GM19468 (cell line): ENCODE results near the gene ZNF536.

Experiments used
- ATAC-seq: cut with Tn5 transposase; IDR thresholded peaks from one replicate; pipeline ENCODE4 v1.9.1; 2021; ENCODE audit warnings: mild to moderate bottlenecking, moderate library complexity, moderate number of reproducible peaks; ENCODE audit not compliant: unreplicated experiment; ENCODE audit errors: extremely low read depth

The ZNF536 gene

DNA sequence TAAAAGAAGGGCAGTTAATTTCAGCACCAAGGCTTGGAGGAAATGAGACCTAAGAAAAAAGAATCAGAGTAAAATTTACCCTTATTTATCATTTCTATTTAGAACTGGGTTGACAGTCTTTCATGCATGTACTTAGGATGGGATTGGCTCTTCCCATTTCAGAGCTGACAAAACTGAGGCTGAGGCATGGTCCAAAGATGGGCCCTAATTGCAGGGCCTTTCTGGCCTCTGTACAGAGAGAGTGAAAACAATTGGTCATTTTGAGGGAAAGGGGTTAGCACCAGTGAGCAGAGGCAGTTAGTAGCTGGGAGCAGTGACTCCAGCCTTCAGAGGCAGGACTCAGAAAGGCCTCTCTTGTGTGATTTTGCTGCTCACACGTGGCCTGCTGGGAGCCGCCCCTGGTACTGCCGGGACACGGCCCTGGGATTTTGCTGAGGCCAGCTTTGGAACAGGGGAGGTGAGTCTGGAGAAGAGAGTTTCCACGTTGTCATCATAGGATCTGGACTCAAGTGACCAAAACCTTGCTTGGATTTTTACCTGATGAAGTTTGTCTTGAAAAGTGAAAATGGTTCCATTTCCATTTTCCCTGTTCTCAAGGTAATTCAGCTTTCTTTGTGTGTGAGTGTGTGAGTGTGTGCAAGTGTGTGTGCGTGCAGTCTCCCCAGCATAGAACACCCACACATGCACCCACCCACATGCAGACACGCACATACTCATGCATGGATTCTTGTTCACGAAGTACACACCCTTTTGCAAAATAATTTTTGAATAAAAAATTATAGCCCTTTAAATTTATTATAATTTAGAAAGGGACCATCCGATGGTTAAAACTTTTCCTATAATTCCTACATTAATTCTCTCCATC, at the start of gene ZNF536:
Gene ZNF536, plus strand, starts transcription at position 425 of the 865 bp plus-strand sequence. CDS start 71,179 bp downstream, outside the sequence.
- ATAC-seq, result no peak

DNA sequence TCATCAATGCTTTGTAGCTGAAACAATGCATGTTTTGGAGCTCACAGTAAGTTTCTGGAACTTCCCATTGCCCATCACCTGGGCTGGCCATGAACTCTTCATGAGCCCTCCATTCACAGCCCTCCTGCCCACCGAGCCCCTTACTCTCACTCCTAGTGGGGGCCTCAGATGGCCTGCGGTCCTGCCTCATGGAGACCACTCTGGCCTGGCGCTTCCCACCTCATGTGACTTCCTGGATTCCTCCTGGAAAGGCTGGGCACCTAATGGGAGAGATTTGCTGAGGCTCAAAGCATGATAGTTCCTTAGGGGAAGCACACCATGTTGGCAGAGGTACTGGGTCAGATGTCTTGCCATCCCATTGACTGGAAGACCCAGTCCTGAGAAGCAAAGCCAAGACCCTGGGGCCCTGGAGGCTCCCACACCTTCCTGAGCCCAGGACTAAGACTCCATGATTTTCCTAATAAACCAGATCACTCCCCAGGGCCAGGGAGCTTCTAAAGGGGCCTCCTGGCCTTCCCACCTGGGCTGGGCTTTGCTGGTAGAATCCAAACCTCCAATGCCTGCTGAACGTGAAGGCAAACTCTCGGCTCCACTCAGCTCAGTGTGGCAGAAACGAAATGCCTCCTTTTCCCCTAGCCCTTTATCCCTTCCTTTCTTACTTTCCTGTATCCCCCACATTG, 49.4 kb upstream of the ZNF536 start:
- no peak for ATAC-seq

DNA sequence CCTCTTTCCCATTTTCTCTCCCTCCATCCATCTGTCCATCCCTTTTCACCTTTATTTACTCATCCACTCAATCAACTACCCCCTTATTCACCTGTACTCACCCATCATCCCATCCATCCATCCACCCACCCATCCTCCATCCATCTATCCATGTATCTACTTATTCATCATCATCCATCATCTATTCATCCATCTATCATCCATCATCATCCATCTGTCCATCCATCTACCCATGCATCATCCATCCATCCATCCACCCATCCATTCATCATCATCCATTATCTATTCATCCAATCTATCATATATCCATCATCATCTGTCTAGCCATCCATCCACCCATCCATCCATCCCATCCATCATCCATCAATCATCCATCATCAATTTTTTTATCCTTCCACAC, 48.3 kb upstream of the ZNF536 start:
- ATAC-seq, result no peak

DNA sequence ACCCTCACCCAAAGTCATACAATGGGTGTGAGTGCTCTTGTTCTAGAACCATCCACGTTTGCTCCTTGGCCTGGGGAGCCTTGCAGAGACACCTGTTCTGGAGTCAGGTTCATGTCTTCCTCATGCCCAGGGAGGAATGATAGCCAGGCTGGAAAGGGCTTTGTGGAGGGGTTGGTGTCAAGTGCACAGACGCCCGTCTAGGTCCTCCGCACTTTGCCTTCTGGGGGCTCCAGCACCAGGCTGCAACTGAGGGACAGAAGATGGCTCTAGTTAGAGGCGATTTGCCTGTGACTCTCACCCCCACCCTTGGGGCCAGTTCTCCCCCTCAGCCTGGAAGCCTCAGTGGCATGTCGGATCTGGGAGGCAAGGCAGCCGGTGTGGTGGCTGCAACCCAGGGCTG, 47.2 kb upstream of the ZNF536 start:
- no peak for ATAC-seq

DNA sequence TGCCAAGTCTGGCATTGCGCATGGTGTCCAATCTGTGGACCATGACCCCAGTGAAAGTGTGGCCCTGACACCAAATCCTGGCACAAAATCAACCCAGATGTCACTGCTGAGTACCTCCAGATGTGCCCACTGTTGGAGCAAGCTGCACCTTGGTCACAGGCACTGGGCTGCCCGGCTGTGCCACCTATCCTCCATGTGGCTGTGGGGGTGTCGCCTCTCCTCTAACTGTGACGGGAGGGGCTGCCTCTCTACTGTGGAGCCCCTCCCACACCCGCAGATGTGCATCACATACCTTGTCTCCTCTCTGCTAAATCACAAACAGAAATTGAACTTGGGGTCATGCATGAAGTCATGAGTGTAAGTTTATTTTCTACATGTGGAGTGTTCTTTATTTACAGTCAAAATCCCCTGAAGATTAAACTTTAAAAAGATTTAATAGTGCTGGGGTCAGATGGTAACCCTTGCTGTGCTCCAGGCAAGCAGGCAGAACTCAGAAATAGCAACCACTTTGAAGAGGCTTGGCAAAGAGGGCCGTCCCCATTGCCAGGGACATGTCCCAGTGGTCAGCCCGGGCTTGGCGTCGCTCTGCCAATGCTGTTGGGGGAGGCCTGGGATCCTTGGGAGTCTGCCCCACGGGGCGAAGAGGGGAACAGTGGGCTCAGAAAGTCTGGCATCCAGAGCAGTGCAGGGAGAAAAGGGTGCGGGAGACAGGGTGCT, 46.4 kb upstream of the ZNF536 start:
- ATAC-seq, result no peak

DNA sequence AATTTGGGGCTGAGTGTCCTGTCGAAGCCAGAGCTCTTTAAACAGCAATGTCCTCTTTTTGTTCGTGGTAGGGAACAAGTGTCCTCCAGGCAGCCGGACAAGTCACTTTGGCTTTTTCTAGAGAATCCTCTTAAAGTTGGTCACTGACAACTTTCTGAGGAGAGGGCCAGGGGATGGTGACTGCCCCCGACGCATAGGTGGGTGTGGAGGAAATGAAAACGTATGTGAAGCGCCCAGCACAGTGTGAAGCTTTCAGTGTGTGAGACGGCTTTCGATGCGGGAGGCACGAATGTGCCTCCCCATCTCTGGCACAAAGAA, 45.8 kb upstream of the ZNF536 start:
- no peak for ATAC-seq

DNA sequence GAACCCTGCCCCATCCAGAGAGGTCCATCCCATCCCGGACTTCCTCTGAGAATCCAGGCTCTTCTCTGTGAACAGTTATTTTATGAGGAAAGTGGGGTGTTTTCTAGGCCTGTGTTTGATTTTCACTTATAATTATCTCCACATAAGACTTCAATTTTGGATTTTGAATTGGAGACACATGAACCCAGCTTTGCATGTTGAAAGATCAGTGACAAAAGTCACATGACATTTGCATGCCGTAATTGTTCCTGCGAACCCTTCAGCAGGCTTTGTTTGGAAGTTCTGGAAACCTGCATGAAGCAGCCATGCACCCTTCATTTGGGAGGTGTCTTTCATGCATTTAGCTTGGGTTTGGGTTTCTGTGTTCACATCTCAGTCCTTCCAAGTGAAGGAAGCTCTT, 44.9 kb upstream of the ZNF536 start:
- no peak for ATAC-seq

DNA sequence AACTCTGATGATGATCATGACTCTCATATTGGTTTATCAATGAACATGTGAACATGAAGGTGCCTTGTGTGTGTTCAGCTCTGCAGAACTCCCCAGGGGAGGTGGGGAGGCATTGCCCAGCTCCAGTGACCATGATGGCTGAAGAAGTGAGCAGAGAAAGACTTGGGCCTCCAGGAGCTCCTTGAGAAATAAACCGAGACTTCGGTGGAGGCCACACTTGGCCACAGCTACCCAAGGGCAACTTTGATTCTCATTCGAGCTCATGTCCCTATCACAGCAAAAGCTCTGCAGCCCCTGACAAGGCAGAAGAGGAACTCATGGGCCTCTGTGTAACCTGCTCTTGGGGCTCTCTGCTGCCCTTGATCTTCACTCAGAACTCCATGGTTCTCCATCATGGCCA, 44.1 kb upstream of the ZNF536 start:
- no peak for ATAC-seq

DNA sequence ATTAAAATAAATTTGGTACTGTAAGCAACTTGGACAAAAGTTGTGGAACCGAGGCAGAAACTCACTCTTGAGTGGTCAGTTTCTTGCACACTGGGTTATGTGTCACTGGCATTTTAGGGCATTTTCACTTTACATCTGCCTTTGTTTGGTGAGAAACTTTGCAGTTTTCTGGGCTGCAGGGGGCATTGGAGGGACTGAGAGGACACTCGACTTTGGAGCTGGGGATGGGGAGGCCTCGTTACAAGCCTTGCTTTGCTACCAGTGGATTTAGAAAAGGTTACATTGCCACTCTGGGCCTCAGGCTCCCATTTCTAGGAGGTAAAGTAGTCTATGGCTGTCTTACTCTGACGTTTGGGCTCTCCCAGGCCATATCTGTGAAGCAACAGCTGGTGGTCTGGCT, 41.9 kb upstream of the ZNF536 start:
- ATAC-seq, result no peak

DNA sequence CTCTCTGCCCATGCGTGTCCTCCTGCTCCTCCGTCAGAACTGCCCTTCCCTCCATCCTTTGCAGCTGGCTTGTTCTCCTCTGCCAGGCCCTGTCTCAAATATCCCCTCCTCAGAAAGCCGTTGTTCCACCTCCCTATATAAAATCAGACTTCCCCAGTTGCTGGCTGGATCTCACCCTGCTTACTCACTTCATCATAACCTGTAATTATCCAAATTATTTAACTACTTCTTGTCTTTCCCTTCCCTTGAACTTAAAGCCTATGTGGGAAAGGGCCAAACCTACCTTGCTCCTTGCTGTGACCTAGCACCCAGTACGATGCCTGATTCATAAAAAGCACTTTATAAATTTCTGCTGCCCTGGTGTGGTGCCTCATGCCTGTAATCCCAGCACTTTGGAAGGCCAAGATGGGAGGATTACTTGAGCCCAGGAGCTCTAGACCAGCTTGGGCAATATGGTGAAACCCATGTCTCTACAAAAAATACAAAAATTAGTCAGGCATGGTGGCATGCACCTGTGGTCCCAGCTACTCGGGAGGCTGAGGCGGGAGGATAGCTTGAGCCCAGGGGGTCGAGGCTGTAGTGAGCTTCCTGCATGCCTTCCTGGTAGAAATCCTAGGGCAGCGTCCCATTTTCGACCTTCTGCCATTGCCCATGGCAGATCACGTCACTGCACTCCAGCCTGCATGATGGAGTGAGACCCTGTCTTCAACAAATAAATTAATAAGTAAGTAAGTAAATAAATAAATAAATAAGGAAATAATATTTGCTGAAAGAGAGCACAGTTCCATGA, 39.5 kb upstream of the ZNF536 start:
- ATAC-seq, result no peak

DNA sequence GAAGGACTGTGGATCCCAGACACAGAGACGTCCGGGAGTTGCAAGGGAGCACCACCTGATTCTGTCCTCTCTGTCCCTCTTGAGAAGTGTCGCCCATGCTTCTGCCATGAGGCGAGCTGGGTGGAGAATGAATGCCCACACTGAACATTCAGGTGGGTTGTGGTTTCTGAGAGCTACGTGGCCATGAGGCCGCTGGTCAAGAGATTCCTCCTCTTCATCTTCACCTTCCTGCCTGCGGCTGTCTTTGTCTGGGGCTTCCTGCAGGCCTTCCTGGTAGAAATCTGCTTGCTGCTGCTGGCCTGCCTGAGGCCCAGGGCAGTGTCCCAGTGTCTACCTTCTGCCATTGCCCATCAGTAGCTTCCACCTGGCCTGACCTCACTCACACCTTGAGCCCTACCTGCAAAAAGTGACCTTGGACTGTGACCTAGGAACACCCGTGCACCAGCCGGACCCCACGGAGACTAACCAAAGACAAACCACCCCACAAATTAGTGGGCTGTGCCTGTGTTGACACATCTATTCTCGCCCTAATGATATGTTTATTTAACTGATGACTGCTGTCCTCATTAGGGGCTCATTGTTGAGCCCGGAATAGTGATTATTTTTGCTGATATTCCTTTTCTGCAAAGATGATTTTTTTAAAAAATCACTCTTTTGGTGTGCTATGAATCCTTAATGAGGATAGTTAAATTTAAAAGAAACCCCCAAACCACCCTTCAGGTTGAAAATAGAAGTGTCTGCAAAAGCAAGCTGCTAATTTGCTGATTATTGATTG, 38.7 kb upstream of the ZNF536 start:
- ATAC-seq, result no peak

DNA sequence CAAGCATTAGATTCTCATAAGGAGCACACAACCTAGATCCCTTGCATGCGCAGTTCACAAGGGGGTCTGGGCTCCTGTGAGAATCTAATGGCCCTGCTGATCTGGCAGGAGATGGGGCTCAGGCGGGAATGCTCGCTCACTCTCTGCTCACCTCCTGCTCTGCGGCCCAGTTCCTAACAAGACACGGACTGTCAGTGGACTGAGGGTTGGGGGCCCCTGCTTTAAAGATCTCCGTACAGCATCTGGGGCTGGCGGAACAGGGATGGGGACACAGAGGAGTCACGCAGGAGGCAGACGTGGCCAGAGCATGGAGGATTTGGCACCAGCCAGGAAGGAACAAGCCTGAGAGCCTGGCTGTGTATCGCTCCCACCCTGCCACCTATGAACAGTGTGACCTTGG, 37.3 kb upstream of the ZNF536 start:
- ATAC-seq, result no peak

DNA sequence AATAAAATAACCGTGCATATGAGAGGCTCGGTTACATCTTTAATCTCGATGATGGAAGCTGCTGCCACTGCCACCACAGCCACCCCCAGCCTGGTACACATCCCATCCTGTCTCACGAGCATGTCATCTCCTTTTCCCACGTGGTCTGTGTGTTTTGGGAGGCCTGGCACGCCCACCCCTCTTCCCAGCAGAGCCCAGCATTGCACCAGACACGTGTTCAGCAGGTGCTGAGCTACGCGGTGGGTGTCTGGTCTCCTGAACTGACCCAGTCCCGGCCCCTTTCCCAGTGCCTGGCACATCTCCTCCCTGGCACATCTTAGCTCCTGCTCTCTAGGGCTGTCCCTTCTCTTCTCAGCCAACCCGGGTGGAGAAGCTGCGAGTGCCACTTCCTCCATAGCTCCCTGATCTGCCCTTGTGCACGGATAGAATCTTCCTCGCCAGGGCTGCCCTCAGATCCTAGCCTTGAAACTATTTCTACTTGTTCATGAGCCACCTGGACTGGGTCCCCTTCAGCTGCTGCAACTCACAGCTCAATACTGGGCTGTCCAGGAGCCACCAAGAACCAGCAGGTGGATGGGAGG, 36.8 kb upstream of the ZNF536 start:
- no peak for ATAC-seq

DNA sequence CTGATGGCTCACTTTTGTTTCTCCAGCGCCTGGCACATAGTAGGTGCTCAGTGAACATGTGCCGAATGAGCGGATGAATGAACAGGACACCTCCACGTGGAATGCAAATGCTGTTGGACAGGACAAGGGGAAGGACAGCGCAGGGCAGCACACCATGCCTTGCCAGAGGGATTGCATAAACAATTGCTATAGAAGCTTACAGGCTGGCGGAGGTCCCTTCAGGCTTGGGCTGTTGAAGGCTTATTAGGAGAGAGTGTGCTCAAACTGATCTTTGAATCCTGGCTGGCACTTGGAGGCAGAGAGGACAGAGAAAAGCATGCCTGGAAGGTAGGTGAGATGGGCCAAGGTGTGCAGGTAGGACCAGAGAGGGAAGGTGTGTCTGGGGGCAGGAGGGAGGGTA, 35.9 kb upstream of the ZNF536 start:
- ATAC-seq, result no peak

DNA sequence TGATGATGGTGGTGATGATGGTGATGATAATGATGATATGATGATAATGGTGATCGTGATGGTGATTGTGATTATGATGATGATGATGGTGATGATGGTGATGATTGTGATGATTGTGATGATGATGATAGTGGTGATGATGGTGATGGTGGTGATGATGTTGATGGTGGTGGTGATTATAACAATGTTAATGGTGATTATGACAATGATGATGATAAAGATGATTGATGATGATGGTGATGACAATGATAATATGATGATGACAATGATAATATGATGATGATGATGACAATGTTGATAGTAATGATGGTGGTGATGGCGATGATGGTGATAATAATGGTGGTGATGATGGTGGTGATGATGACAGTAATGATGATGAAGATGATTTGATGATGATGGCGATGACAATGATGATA, 34.1 kb upstream of the ZNF536 start:
- no peak for ATAC-seq

DNA sequence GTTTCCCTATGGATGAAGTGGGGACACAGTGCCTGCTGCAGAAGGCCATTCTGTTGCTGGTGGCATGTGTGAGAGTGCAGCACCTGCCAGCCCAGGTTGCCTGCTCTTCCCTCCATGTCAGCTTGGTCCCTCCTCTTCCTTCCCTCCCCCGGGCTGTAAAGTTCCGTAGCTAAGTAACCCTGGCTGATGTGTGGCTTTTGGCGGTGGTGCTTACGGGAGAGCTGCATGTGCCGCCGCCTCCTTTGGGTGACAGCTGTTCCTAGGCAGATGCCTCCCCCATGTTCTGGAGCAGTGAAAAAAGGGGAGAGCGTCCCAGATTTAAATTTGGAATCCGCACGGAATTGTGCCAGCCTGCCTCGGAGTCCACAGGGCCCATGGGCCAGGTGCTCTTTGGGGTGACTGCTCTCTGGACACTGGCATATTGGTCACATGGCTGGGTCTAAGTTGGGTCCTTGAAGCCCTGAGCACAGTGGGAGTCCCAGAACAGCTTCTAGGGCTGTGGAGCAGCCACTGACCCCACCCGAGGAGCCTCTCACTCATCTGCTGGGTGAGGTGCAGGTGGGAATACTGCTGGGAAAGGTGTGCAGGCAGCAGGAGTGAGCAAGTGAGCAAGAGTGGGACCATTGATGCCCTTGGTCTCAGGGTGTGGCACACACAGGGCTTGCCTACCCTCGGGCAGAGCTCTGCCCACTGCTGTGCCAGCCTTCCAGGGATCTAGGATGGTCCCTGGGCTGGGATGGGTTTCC, 33.1 kb upstream of the ZNF536 start:
- ATAC-seq, result no peak

DNA sequence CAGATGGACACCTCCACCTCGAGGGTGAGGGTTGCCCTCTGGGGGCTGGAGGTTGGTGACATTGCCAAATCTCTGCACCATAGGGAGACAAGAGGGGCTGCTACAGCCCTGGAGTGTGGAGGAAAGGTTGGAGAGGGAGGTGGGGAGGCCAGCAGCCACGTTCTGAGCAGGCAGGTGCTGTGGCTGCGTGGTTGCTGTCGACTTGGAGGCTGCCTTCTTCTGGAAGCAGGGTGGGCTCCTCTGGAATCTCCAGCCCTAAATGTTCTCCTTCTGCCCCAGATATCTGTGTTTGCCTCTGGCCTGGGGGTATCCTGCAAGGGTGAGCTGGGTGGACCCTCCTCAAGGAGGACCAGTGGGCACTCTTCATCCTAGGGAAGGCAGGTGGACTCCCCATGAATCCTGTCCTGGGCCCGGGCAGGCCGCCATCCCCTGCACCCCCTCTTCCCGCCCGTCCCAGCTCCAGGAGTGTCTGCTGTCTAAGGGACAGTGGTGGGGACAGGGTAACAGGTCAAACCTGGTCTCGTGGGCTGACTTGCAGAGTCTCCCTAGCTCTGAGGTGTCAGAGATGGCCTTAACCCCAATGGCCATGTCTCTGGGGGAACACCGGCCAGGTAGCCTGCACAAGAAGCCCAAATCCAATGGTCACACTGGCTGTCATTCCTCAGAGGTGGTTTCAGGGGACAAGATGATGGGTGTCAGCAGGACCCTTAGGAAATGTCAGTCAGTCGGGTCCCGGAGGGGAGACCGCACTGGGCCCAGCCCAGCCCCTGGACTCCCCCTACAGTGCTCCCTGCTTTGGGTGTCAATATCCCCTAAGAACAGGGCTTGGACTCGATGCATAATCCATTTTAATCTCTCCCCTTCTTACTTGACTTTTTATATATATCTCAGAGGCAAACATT, 32.3 kb upstream of the ZNF536 start:
- ATAC-seq, result no peak
